Activated gamma-delta T cell treated with anti-CD3 and anti-CD28 coated beads, Interleukin-2, amount 50 U/mL, for 16 hours (primary cell): ENCODE measurements around the gene NPFFR1.

Source experiments
- DNase-seq: peaks from one replicate; pipeline ENCODE4 v3.0.0-alpha.2; 2020; ENCODE audit warnings: low read depth

Gene NPFFR1

GRCh38 chr10:70315276-70315675 is 31.5 kb upstream of the NPFFR1 start:
- DNase-seq, result no peak

- no peak for DNase-seq
Observed at GRCh38 chr10:70312972-70313371, 29.2 kb upstream of the NPFFR1 start.

GRCh38 chr10:70312249-70312648 is 28.4 kb upstream of the NPFFR1 start:
- DNase-seq, result no peak

- no peak for DNase-seq
Observed at GRCh38 chr10:70311698-70312097, 27.9 kb upstream of the NPFFR1 start.

GRCh38 chr10:70309661-70310060 is 25.9 kb upstream of the NPFFR1 start:
- no peak for DNase-seq

- no peak for DNase-seq
Observed at GRCh38 chr10:70308121-70309060, 24.6 kb upstream of the NPFFR1 start.

- no peak for DNase-seq
Observed at GRCh38 chr10:70306886-70307520, 23.2 kb upstream of the NPFFR1 start.

- no peak for DNase-seq
Observed at GRCh38 chr10:70306181-70306705, 22.4 kb upstream of the NPFFR1 start.

GRCh38 chr10:70303730-70304129 is 19.9 kb upstream of the NPFFR1 start:
- no peak for DNase-seq

- DNase-seq, result no peak
Observed at GRCh38 chr10:70302292-70302691, 18.5 kb upstream of the NPFFR1 start.

- no peak for DNase-seq
Observed at GRCh38 chr10:70300908-70301597, 17.2 kb upstream of the NPFFR1 start.

- DNase-seq, result no peak
Observed at GRCh38 chr10:70300461-70300860, 16.7 kb upstream of the NPFFR1 start.

GRCh38 chr10:70299876-70300275 is 16.1 kb upstream of the NPFFR1 start:
- no peak for DNase-seq

- no peak for DNase-seq
Observed at GRCh38 chr10:70298393-70298792, 14.6 kb upstream of the NPFFR1 start.

- no peak for DNase-seq
Observed at GRCh38 chr10:70297224-70297623, 13.4 kb upstream of the NPFFR1 start.

- DNase-seq, result no peak
Observed at GRCh38 chr10:70296406-70296899, 12.6 kb upstream of the NPFFR1 start.

- no peak for DNase-seq
Observed at GRCh38 chr10:70295926-70296325, 12.1 kb upstream of the NPFFR1 start.

- no peak for DNase-seq
Observed at GRCh38 chr10:70295321-70295720, 11.5 kb upstream of the NPFFR1 start.

- no peak for DNase-seq
Observed at GRCh38 chr10:70293169-70293843, 9.5 kb upstream of the NPFFR1 start.

- DNase-seq, result no peak
Observed at GRCh38 chr10:70292004-70292403, 8.2 kb upstream of the NPFFR1 start.

- no peak for DNase-seq
Observed at GRCh38 chr10:70289739-70290138, 5.9 kb upstream of the NPFFR1 start.

GRCh38 chr10:70286616-70287015 is 2.8 kb upstream of the NPFFR1 start:
- DNase-seq, result no peak
